Keratinocyte (primary cell): Measurements from ENCODE around the gene SPECC1. TPM values are rescaled to one million over a fixed set of nuclear protein-coding genes. Genes with fewer than 3 reads are reported as not detected.

Source experiments
- DNase-seq: peaks from one replicate; pipeline ENCODE4 v3.0.0-alpha.2; 2011; ENCODE audit warnings: low read depth, missing footprints, low spot score
- FAIRE-seq: peaks from 2 replicates; lab custom pipeline; 2011; peaks lifted over from hg19 to GRCh38; lab: Jason Lieb, UNC
- H2AFZ ChIP-seq: 2 replicates; pipeline ENCODE4 v1.6.0; 2012; ENCODE audit warnings: low read length, control low read depth, inconsistent platforms; ENCODE audit not compliant: control insufficient read depth
- H3K27ac ChIP-seq: 2 replicates; pipeline ENCODE4 v1.5.1; 2011; ENCODE audit warnings: low read length; ENCODE audit not compliant: control insufficient read depth, insufficient read depth
- H3K27me3 ChIP-seq: 3 replicates; pipeline ENCODE4 v1.6.0; 2011; ENCODE audit warnings: low read length; ENCODE audit not compliant: control insufficient read depth, insufficient read depth; ENCODE audit errors: extremely low read depth
- H3K36me3 ChIP-seq, 2 experiments: 2 replicates in 1 of 2; 3 replicates in 1 of 2; pipeline ENCODE4 v1.5.1; 2011; ENCODE audit warnings: low read length in 2 of 2, mild to moderate bottlenecking in 1 of 2; ENCODE audit not compliant: control insufficient read depth in 2 of 2, insufficient read depth in 2 of 2; ENCODE audit errors: extremely low read depth in 1 of 2
- H3K4me1 ChIP-seq: 3 replicates; pipeline ENCODE4 v1.5.1; 2011; ENCODE audit warnings: low read length; ENCODE audit not compliant: control insufficient read depth, insufficient read depth; ENCODE audit errors: extremely low read depth
- H3K4me2 ChIP-seq: 3 replicates; pipeline ENCODE4 v1.6.0; 2011; ENCODE audit warnings: low read depth, low read length; ENCODE audit not compliant: control insufficient read depth, insufficient read depth; ENCODE audit errors: extremely low read depth
- H3K4me3 ChIP-seq, 3 experiments: fragments of 200-600 bp in 1 of 3; sonication (generic) in 1 of 3; 2 replicates in 2 of 3; 3 replicates in 1 of 3; pipeline ENCODE4 v1.5.1; 2011 to 2016; ENCODE audit warnings: low read length in 3 of 3, mild to moderate bottlenecking in 3 of 3, control low read depth in 2 of 3, inconsistent platforms in 1 of 3, low read depth in 1 of 3, mixed read lengths in 1 of 3, mixed run types in 1 of 3, moderate library complexity in 1 of 3; ENCODE audit not compliant: control insufficient read depth in 2 of 3, insufficient read depth in 2 of 3; ENCODE audit errors: extremely low read depth in 1 of 3
- H3K79me2 ChIP-seq: 2 replicates; pipeline ENCODE4 v1.6.0; 2012; ENCODE audit warnings: low read length; ENCODE audit not compliant: control insufficient read depth, insufficient read depth
- H3K9ac ChIP-seq: 3 replicates; pipeline ENCODE4 v1.6.0; 2011; ENCODE audit warnings: low read length; ENCODE audit not compliant: control insufficient read depth, insufficient read depth; ENCODE audit errors: extremely low read depth
- H3K9me1 ChIP-seq: 3 replicates; pipeline ENCODE4 v1.6.0; 2011; ENCODE audit warnings: low read length; ENCODE audit not compliant: control insufficient read depth, insufficient read depth; ENCODE audit errors: extremely low read depth
- H3K9me3 ChIP-seq: 2 replicates; pipeline ENCODE4 v1.5.1; 2012; ENCODE audit warnings: low read depth, low read length; ENCODE audit not compliant: control insufficient read depth
- H4K20me1 ChIP-seq: 3 replicates; pipeline ENCODE4 v1.6.0; 2011; ENCODE audit warnings: low read length; ENCODE audit not compliant: control insufficient read depth, insufficient read depth; ENCODE audit errors: extremely low read depth
- CTCF ChIP-seq, 3 experiments: IDR thresholded peaks in 1 of 3; conservative IDR thresholded peaks in 1 of 3; optimal IDR thresholded peaks in 1 of 3; 2 replicates in 2 of 3; 3 replicates in 1 of 3; pipeline versions ENCODE3 to v1.5.1; 2011; ENCODE audit warnings: low read length in 3 of 3, mild to moderate bottlenecking in 3 of 3, moderate library complexity in 2 of 3, control low read depth in 1 of 3, inconsistent platforms in 1 of 3; ENCODE audit not compliant: insufficient read depth in 2 of 3; ENCODE audit errors: extremely low read depth in 1 of 3
- EZH2 ChIP-seq: IDR thresholded peaks from one replicate; pipeline ENCODE4 v1.6.1; 2012; ENCODE audit warnings: inconsistent platforms, mild to moderate bottlenecking, low read length, moderate library complexity
- dilution Hi-C: fragments of 300-500 bp; cut with MboI; formaldehyde crosslinking; loops from one replicate; pipeline ENCODE4 v1.7.0; 2020; ENCODE audit warnings: low sequenced_read_pairs; ENCODE audit not compliant: extremely low pct_ligation_motif_present
- polyA plus RNA-seq, 5 experiments: library from polyadenylated mRNA; depleted of rRNA in 3 of 5; stranded (reverse) in 3 of 5; stranded (forward) in 1 of 5; unstranded in 1 of 5; fragments of >200 nt; gene quantifications; 1 replicate in 1 of 5; 2 replicates in 3 of 5; 3 replicates in 1 of 5; pipeline versions ENCODE4 v1.2.1 to v1.2.3, GENCODE V29; 2011 to 2012; ENCODE audit warnings: missing spikeins in 2 of 5, low read depth in 1 of 5, low replicate concordance in 1 of 5

The SPECC1 gene
- polyA plus RNA-seq, 1 donor (not counting 4 experiments of a cell fraction or from before 2014, with no cell fraction given): 20.9 TPM

- FAIRE-seq (no peak), DNase-seq (no peak)
- no peaks in the 10 kb centered on the region for H3K9me3 ChIP-seq
- TF ChIP-seq CTCF (optimal IDR thresholded peaks at IDR 0.05 in 1 of 3, IDR thresholded peaks at IDR 0.05 in 1 of 3, conservative IDR thresholded peaks at IDR 0.05 in 1 of 3; ENCODE audit: extremely low read depth in 1 of 3, insufficient read depth in 2 of 3, low read length in 3 of 3) (no peak), EZH2 (no peak)
- H3K27ac ChIP-seq: no peak overlapping the region
- no peak overlapping the region for H2AFZ ChIP-seq
- peaks cover 2% of the 10 kb centered on the region for H3K9me1 ChIP-seq
- H3K4me2 ChIP-seq: no peak overlapping the region
- no peaks in the 10 kb centered on the region for H3K27me3 ChIP-seq
- dilution Hi-C loops: no loop called here
- no peaks in the 10 kb centered on the region for H3K4me1 ChIP-seq
- peaks cover 2% of the 10 kb centered on the region for H4K20me1 ChIP-seq
- H3K79me2 ChIP-seq: no peaks in the 10 kb centered on the region
- H3K9ac ChIP-seq: no peak overlapping the region
- peaks cover 4 to 7% of the 10 kb centered on the region in 2 experiments for H3K36me3 ChIP-seq
- no peak overlapping the region for H3K4me3 ChIP-seq
These were observed 270.5 kb downstream of the SPECC1 start for GRCh38 chr17:20279631-20280030.

- H2AFZ ChIP-seq: no peak overlapping the region
- no peaks in the 10 kb centered on the region for H3K4me1 ChIP-seq
- peaks cover 2% of the 10 kb centered on the region for H3K9me1 ChIP-seq
- H3K27me3 ChIP-seq: no peaks in the 10 kb centered on the region
- H4K20me1 ChIP-seq: peaks cover 2% of the 10 kb centered on the region
- no peaks in the 10 kb centered on the region for H3K9me3 ChIP-seq
- FAIRE-seq: no peak
- no peak overlapping the region for H3K4me3 ChIP-seq
- H3K4me2 ChIP-seq: no peak overlapping the region
- TF ChIP-seq CTCF (optimal IDR thresholded peaks at IDR 0.05 in 1 of 3, IDR thresholded peaks at IDR 0.05 in 1 of 3, conservative IDR thresholded peaks at IDR 0.05 in 1 of 3; ENCODE audit: extremely low read depth in 1 of 3, insufficient read depth in 2 of 3, low read length in 3 of 3): no peak
- no peak for TF ChIP-seq EZH2
- dilution Hi-C loops: no loop called here
- DNase-seq: no peak
- no peak overlapping the region for H3K9ac ChIP-seq
- no peaks in the 10 kb centered on the region for H3K79me2 ChIP-seq
- peaks cover 7 to 8% of the 10 kb centered on the region in 2 experiments for H3K36me3 ChIP-seq
- H3K27ac ChIP-seq: no peak overlapping the region
These were observed 270.9 kb downstream of the SPECC1 start for GRCh38 chr17:20280051-20280450.
